Mesendoderm (in vitro differentiated cells): ENCODE measurements around the gene SPRED2.

Experiments used
- DNase-seq: peaks from one replicate; pipeline ENCODE4 v3.0.0; 2013
- H2AK5ac ChIP-seq: 2 replicates; pipeline ENCODE4 v1.6.1; 2013; ENCODE audit warnings: low read length, inconsistent platforms
- H2BK120ac ChIP-seq: 2 replicates; pipeline ENCODE4 v1.6.1; 2013; ENCODE audit warnings: low read depth, mild to moderate bottlenecking, low read length, moderate library complexity, mixed read lengths
- H2BK15ac ChIP-seq: replicated peaks from 2 replicates; pipeline ENCODE4 v1.6.1; 2013; ENCODE audit warnings: low read depth, mild to moderate bottlenecking, moderate library complexity
- H2BK5ac ChIP-seq: 2 replicates; pipeline ENCODE4 v1.6.1; 2013; ENCODE audit warnings: low read length, inconsistent platforms
- H3K18ac ChIP-seq: 2 replicates; pipeline ENCODE4 v1.6.1; 2013; ENCODE audit warnings: mild to moderate bottlenecking, low read length, mixed read lengths
- H3K23ac ChIP-seq: one replicate; pipeline ENCODE4 v1.6.1; 2013; ENCODE audit warnings: low read length
- H3K27ac ChIP-seq: 2 replicates; pipeline ENCODE4 v1.5.1; 2013; ENCODE audit warnings: low read depth, mild to moderate bottlenecking, inconsistent platforms, low read length, moderate library complexity
- H3K27me3 ChIP-seq: 2 replicates; pipeline ENCODE4 v1.6.1; 2013; ENCODE audit warnings: low read length, control low read depth, mild to moderate bottlenecking, inconsistent platforms; ENCODE audit not compliant: insufficient read depth, poor library complexity
- H3K36me3 ChIP-seq: 2 replicates; pipeline ENCODE4 v1.6.1; 2013; ENCODE audit warnings: low read length, inconsistent platforms; ENCODE audit not compliant: control insufficient read depth, insufficient read depth
- H3K4ac ChIP-seq: one replicate; pipeline ENCODE4 v1.6.1; 2013; ENCODE audit warnings: low read depth, mild to moderate bottlenecking, low read length, moderate library complexity
- H3K4me1 ChIP-seq: 2 replicates; pipeline ENCODE4 v1.6.1; 2013; ENCODE audit warnings: low read depth, low read length, inconsistent platforms; ENCODE audit not compliant: control insufficient read depth
- H3K4me2 ChIP-seq: 2 replicates; pipeline ENCODE4 v1.6.1; 2013; ENCODE audit warnings: low read length
- H3K4me3 ChIP-seq: 2 replicates; pipeline ENCODE4 v1.5.1; 2013; ENCODE audit warnings: mild to moderate bottlenecking, low read length
- H3K56ac ChIP-seq: one replicate; pipeline ENCODE4 v1.6.1; 2013; ENCODE audit warnings: low read length
- H3K79me1 ChIP-seq: 2 replicates; pipeline ENCODE4 v1.6.1; 2013; ENCODE audit warnings: low read length, inconsistent platforms
- H3K79me2 ChIP-seq: 2 replicates; pipeline ENCODE4 v1.6.1; 2013; ENCODE audit warnings: mild to moderate bottlenecking, low read length; ENCODE audit not compliant: control insufficient read depth, insufficient read depth
- H3K9ac ChIP-seq: 2 replicates; pipeline ENCODE4 v1.6.1; 2013; ENCODE audit warnings: low read length, inconsistent platforms
- H4K5ac ChIP-seq: one replicate; pipeline ENCODE4 v1.6.1; 2013; ENCODE audit warnings: low read length
- H4K8ac ChIP-seq: one replicate; pipeline ENCODE4 v1.6.1; 2013; ENCODE audit warnings: low read depth, mild to moderate bottlenecking, control low read depth, low read length, moderate library complexity
- WGBS: extraction: QIAGEN DNeasy Blood & Tissue Kit; methylation state at CpG from one replicate; pipeline ENCODE4 v1.1.7; 2013; ENCODE audit warnings: low lambda C conversion rate, missing lambda C conversion rate; ENCODE audit not compliant: insufficient coverage; ENCODE audit errors: extremely low coverage; 5-methylcytosine and 5-hydroxymethylcytosine counted together

SPRED2 gene

GRCh38 chr2:65438137-65438899, 5.9 kb upstream of the SPRED2 start:
- Histone ChIP-seq H3K79me1 (no peaks in the 10 kb centered on the region), H4K8ac (no peak overlapping the region), H3K27ac (peak overlapping the region; percentile 27), H4K5ac (no peak overlapping the region), H2BK120ac (no peak overlapping the region), H3K4me2 (no peak overlapping the region), H3K4me3 (no peak overlapping the region), H3K79me2 (no peaks in the 10 kb centered on the region), H3K4me1 (peaks cover 10% of the 10 kb centered on the region), H3K18ac (no peak overlapping the region), H3K4ac (no peak overlapping the region), H3K23ac (no peak overlapping the region), H2BK15ac (no peak overlapping the region), H3K56ac (no peak overlapping the region), H3K9ac (no peak overlapping the region), H3K36me3 (no peaks in the 10 kb centered on the region), H3K27me3 (no peaks in the 10 kb centered on the region), H2BK5ac (no peak overlapping the region), H2AK5ac (no peak overlapping the region)
- no CpG with 5 or more reads among the region's 2 CpGs for WGBS
- peak; percentile 86 for DNase-seq

- Histone ChIP-seq H3K4me2 (no peak overlapping the region), H3K79me2 (no peaks in the 10 kb centered on the region), H2AK5ac (no peak overlapping the region), H3K36me3 (no peaks in the 10 kb centered on the region), H3K4ac (no peak overlapping the region), H3K18ac (no peak overlapping the region), H3K4me1 (peaks cover 10% of the 10 kb centered on the region), H2BK15ac (no peak overlapping the region), H3K4me3 (no peak overlapping the region), H3K56ac (peak overlapping the region; percentile 0), H3K27me3 (no peaks in the 10 kb centered on the region), H4K8ac (no peak overlapping the region), H3K9ac (no peak overlapping the region), H2BK5ac (no peak overlapping the region), H3K23ac (no peak overlapping the region), H4K5ac (no peak overlapping the region), H3K27ac (peak overlapping the region; percentile 23), H2BK120ac (no peak overlapping the region), H3K79me1 (no peaks in the 10 kb centered on the region)
- peak; percentile 96 for DNase-seq
- WGBS = no CpG with 5 or more reads among the region's 9 CpGs
These were observed 5.2 kb upstream of the SPRED2 start for GRCh38 chr2:65437392-65438135.

GRCh38 chr2:65436824-65437221, 4.4 kb upstream of the SPRED2 start:
- Histone ChIP-seq H2BK120ac (peak overlapping the region; percentile 19), H3K79me2 (no peaks in the 10 kb centered on the region), H3K4me2 (peak overlapping the region; percentile 71), H3K18ac (peak overlapping the region; percentile 84), H3K9ac (peak overlapping the region; percentile 76), H3K4ac (peak overlapping the region; percentile 95), H2AK5ac (no peak overlapping the region), H3K27me3 (no peaks in the 10 kb centered on the region), H3K4me3 (no peak overlapping the region), H4K8ac (no peak overlapping the region), H3K27ac (peak overlapping the region; percentile 97), H3K23ac (no peak overlapping the region), H3K56ac (peak overlapping the region; percentile 92), H3K4me1 (peaks cover 10% of the 10 kb centered on the region), H3K36me3 (no peaks in the 10 kb centered on the region), H2BK5ac (no peak overlapping the region), H3K79me1 (no peaks in the 10 kb centered on the region), H4K5ac (no peak overlapping the region), H2BK15ac (no peak overlapping the region)
- DNase-seq = peak; percentile 71
- WGBS = no CpG with 5 or more reads among the region's 12 CpGs

GRCh38 chr2:65436169-65436823, 3.9 kb upstream of the SPRED2 start:
- Histone ChIP-seq H4K5ac (no peak overlapping the region), H3K79me2 (no peaks in the 10 kb centered on the region), H4K8ac (no peak overlapping the region), H3K4ac (peak overlapping the region; percentile 95), H2BK5ac (peak overlapping the region; percentile 22), H2BK15ac (peak overlapping the region; percentile 94), H3K79me1 (no peaks in the 10 kb centered on the region), H2AK5ac (no peak overlapping the region), H3K36me3 (no peaks in the 10 kb centered on the region), H3K27ac (peak overlapping the region; percentile 97), H3K23ac (no peak overlapping the region), H3K4me1 (peaks cover 10% of the 10 kb centered on the region), H2BK120ac (peak overlapping the region; percentile 66), H3K4me3 (peak overlapping the region; percentile 46), H3K4me2 (peak overlapping the region; percentile 71), H3K9ac (peak overlapping the region; percentile 76), H3K27me3 (no peaks in the 10 kb centered on the region), H3K56ac (peak overlapping the region; percentile 92), H3K18ac (peak overlapping the region; percentile 84)
- peak; percentile 87 for DNase-seq
- WGBS = no CpG with 5 or more reads among the region's 65 CpGs

- peak overlapping the region; percentile 92 for H3K56ac ChIP-seq
- no peaks in the 10 kb centered on the region for H3K79me1 ChIP-seq
- H3K27ac ChIP-seq = peak overlapping the region; percentile 97
- H2BK120ac ChIP-seq = peak overlapping the region; percentile 66
- H3K4me1 ChIP-seq = peaks cover 10% of the 10 kb centered on the region
- H3K4ac ChIP-seq = peak overlapping the region; percentile 95
- peak overlapping the region; percentile 94 for H2BK15ac ChIP-seq
- no peaks in the 10 kb centered on the region for H3K27me3 ChIP-seq
- no CpG with 5 or more reads among the region's 42 CpGs for WGBS
- no peak overlapping the region for H3K23ac ChIP-seq
- H2BK5ac ChIP-seq = peak overlapping the region; percentile 90
- H4K8ac ChIP-seq = no peak overlapping the region
- H2AK5ac ChIP-seq = no peak overlapping the region
- H3K4me3 ChIP-seq = peak overlapping the region; percentile 46
- H4K5ac ChIP-seq = no peak overlapping the region
- DNase-seq = peak; percentile 92
- H3K18ac ChIP-seq = peak overlapping the region; percentile 84
- H3K36me3 ChIP-seq = no peaks in the 10 kb centered on the region
- peak overlapping the region; percentile 79 for H3K4me2 ChIP-seq
- peak overlapping the region; percentile 76 for H3K9ac ChIP-seq
- H3K79me2 ChIP-seq = peaks cover 2% of the 10 kb centered on the region
These were observed 3.3 kb upstream of the SPRED2 start for GRCh38 chr2:65435625-65436168.
